Measurements from ENCODE around the gene ADAM12.

The ADAM12 gene

GRCh38 chr10:126408953-126409641, 20.8 kb upstream of the ADAM12 start:
- H3K27ac ChIP-seq (ENCODE audit: extremely low read depth, low read depth, low read length) = no peak overlapping the region
- TF ChIP-seq PATZ1 (tag by site-specific recombination; IDR thresholded peaks at IDR 0.05) (no peak), PRDM4 (tag by site-specific recombination; IDR thresholded peaks at IDR 0.05) (no peak), ZNF48 (tag by site-specific recombination; IDR thresholded peaks at IDR 0.05) (no peak), ZNF335 (tag by site-specific recombination; conservative IDR thresholded peaks at IDR 0.05) (no peak), ZNF610 (tag by site-specific recombination; IDR thresholded peaks at IDR 0.05; ENCODE audit: borderline replicate concordance) (no peak), ZNF10 (tag by site-specific recombination; IDR thresholded peaks at IDR 0.05) (no peak), ZNF416 (tag by site-specific recombination; IDR thresholded peaks at IDR 0.05) (no peak), ZNF221 (tag by site-specific recombination; IDR thresholded peaks at IDR 0.05; ENCODE audit: borderline replicate concordance) (no peak), ZNF394 (tag by site-specific recombination; IDR thresholded peaks at IDR 0.05; ENCODE audit: borderline replicate concordance) (no peak), ZNF426 (tag by site-specific recombination; IDR thresholded peaks at IDR 0.05) (no peak), ZNF488 (tag by site-specific recombination; IDR thresholded peaks at IDR 0.05) (no peak), ZNF664 (tag by site-specific recombination; IDR thresholded peaks at IDR 0.05) (no peak), ZNF677 (tag by site-specific recombination; IDR thresholded peaks at IDR 0.05) (no peak), ZNF140 (tag by site-specific recombination; IDR thresholded peaks at IDR 0.05) (no peak), ZNF548 (tag by site-specific recombination; IDR thresholded peaks at IDR 0.05) (no peak), ZBTB21 (tag by site-specific recombination; IDR thresholded peaks at IDR 0.05) (no peak), ZNF501 (tag by site-specific recombination; IDR thresholded peaks at IDR 0.05) (no peak)
- ChIA-PET POLR2A (no interaction called here), CTCF (no interaction called here)
- H3K4me1 ChIP-seq (ENCODE audit: control insufficient read depth, insufficient read depth, low read length) = no peaks in the 10 kb centered on the region
- H3K9me3 ChIP-seq (ENCODE audit: control insufficient read depth, insufficient read depth, low read depth, low read length) = no peaks in the 10 kb centered on the region
- H3K4me3 ChIP-seq (ENCODE audit: low read depth, low read length) = no peak overlapping the region
- no peaks in the 10 kb centered on the region for H3K36me3 ChIP-seq (ENCODE audit: control insufficient read depth in 2 of 2, insufficient read depth in 1 of 2, low read length in 2 of 2)

- Histone ChIP-seq H3K4me3 (ENCODE audit: low read depth, low read length) (no peak overlapping the region), H3K27ac (ENCODE audit: extremely low read depth, low read depth, low read length) (no peak overlapping the region), H3K9me3 (ENCODE audit: control insufficient read depth, insufficient read depth, low read depth, low read length) (no peaks in the 10 kb centered on the region), H3K36me3 (ENCODE audit: control insufficient read depth in 2 of 2, insufficient read depth in 1 of 2, low read length in 2 of 2) (no peaks in the 10 kb centered on the region), H3K4me1 (ENCODE audit: control insufficient read depth, insufficient read depth, low read length) (no peaks in the 10 kb centered on the region)
- POLR2A ChIA-PET = no interaction called here
- CTCF ChIA-PET = interaction anchor here (0.6 to 1.0 kb wide), 3 partner anchors 21 to 105 kb away, joined by 3 to 5 read pairs (median 4); no protein-coding TSS in a partner anchor
- TF ChIP-seq ZNF350 (tag by site-specific recombination; IDR thresholded peaks at IDR 0.05) (no peak), ZNF664 (tag by site-specific recombination; IDR thresholded peaks at IDR 0.05) (no peak), ZSCAN5A (tag by site-specific recombination; IDR thresholded peaks at IDR 0.05) (no peak), ZSCAN16 (tag by site-specific recombination; IDR thresholded peaks at IDR 0.05) (no peak), ZNF488 (tag by site-specific recombination; IDR thresholded peaks at IDR 0.05) (no peak), ZNF169 (tag by site-specific recombination; IDR thresholded peaks at IDR 0.05) (no peak), ZNF433 (tag by site-specific recombination; IDR thresholded peaks at IDR 0.05; ENCODE audit: low read depth) (no peak), ZNF214 (tag by site-specific recombination; IDR thresholded peaks at IDR 0.05; ENCODE audit: borderline replicate concordance) (no peak), ZNF146 (tag by site-specific recombination; IDR thresholded peaks at IDR 0.05) (no peak), ZNF292 (tag by site-specific recombination; IDR thresholded peaks at IDR 0.05; ENCODE audit: borderline replicate concordance, low read depth) (no peak), ZNF26 (tag by site-specific recombination; IDR thresholded peaks at IDR 0.05) (no peak), ZNF155 (tag by site-specific recombination; IDR thresholded peaks at IDR 0.05) (no peak)
Observed at GRCh38 chr10:126407831-126408230, 19.6 kb upstream of the ADAM12 start.
